ENCODE measurements around the gene UTP14A. TPM values are rescaled to one million over a fixed set of nuclear protein-coding genes. Genes with fewer than 3 reads are reported as not detected.

Gene UTP14A
- polyA plus RNA-seq, 1 of the 3 experiments (the other 2 are of a cell fraction): 25.4 TPM

GRCh38 chrX:129945131-129945530 is 39.2 kb downstream of the UTP14A start:
- CTCF ChIA-PET: interaction anchor here (1.3 kb wide), 1 partner anchor 20 kb away, joined by 3 read pairs; no protein-coding TSS in a partner anchor

GRCh38 chrX:129953334-129953648 is 47.3 kb downstream of the UTP14A start:
- H3K79me2 ChIP-seq (ENCODE audit: insufficient read depth): no peaks in the 10 kb centered on the region
- 59% methylated on average over 9 of the region's 18 CpGs for WGBS (ENCODE audit: low lambda C conversion rate)
- H3K4me2 ChIP-seq: no peak overlapping the region
- no peaks in the 10 kb centered on the region for H4K20me1 ChIP-seq (ENCODE audit: insufficient read depth)
- no peak overlapping the region for H3K27ac ChIP-seq (ENCODE audit: low read depth in 2 of 2, low read length in 1 of 2)
- H3K9ac ChIP-seq: no peak overlapping the region
- peaks cover 54% of the 10 kb centered on the region for H3K27me3 ChIP-seq (ENCODE audit: insufficient read depth)
- no peak for DNase-seq
- POLR2A ChIA-PET: no interaction called here
- H3K4me1 ChIP-seq (ENCODE audit: control insufficient read depth in 1 of 2, insufficient read depth in 2 of 2, low read depth in 1 of 2, low read length in 1 of 2): peaks cover 0 to 6% of the 10 kb centered on the region in 2 experiments; a peak in 1 of 4 replicates
- no peaks in the 10 kb centered on the region for H3K9me2 ChIP-seq
- H3F3A ChIP-seq (replicated peaks; ENCODE audit: insufficient read depth): peaks cover 2% of the 10 kb centered on the region
- no peaks in the 10 kb centered on the region for H3K36me3 ChIP-seq (replicated peaks in 1 of 2; ENCODE audit: control insufficient read depth in 1 of 2, insufficient read depth in 2 of 2, low read length in 1 of 2)
- H3K4me3 ChIP-seq (ENCODE audit: low read depth in 2 of 2, low read length in 1 of 2): no peak overlapping the region
- CTCF ChIA-PET: interaction anchor here (1.0 kb wide), 1 partner anchor 107 kb away, joined by 3 read pairs; no protein-coding TSS in a partner anchor
- no peaks in the 10 kb centered on the region for H3K9me3 ChIP-seq
- H2AFZ ChIP-seq (ENCODE audit: low read depth): no peak overlapping the region
- no peak for TF ChIP-seq IRF3 (IDR thresholded peaks at IDR 0.05; ENCODE audit: low read depth, low read length)
- TF ChIP-seq TCF12 (IDR thresholded peaks at IDR 0.05): no peak
- TF ChIP-seq RFX5 (IDR thresholded peaks at IDR 0.05; ENCODE audit: low read length): no peak
- TF ChIP-seq CHD2 (IDR thresholded peaks at IDR 0.05; ENCODE audit: low read length, partially characterized antibody): no peak
- no peak for TF ChIP-seq POLR2AphosphoS5 (IDR thresholded peaks at IDR 0.05; ENCODE audit: low read depth, low read length)
- TF ChIP-seq YY1 (IDR thresholded peaks at IDR 0.05; ENCODE audit: low read depth): no peak
- TF ChIP-seq, protein P1, sequence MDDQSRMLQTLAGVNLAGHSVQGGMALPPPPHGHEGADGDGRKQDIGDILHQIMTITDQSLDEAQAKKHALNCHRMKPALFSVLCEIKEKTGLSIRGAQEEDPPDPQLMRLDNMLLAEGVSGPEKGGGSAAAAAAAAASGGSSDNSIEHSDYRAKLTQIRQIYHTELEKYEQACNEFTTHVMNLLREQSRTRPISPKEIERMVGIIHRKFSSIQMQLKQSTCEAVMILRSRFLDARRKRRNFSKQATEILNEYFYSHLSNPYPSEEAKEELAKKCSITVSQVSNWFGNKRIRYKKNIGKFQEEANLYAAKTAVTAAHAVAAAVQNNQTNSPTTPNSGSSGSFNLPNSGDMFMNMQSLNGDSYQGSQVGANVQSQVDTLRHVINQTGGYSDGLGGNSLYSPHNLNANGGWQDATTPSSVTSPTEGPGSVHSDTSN (IDR thresholded peaks at IDR 0.05): no peak
- TF ChIP-seq NFIC (IDR thresholded peaks at IDR 0.05; ENCODE audit: borderline replicate concordance): no peak
- no peak for TF ChIP-seq EP300 (IDR thresholded peaks at IDR 0.05; ENCODE audit: borderline replicate concordance in 1 of 2, low read depth in 1 of 2, low read length in 1 of 2)

More at GRCh38 chrX:129945131-129945530, 39.2 kb downstream of the UTP14A start:
- TF ChIP-seq TCF12 (IDR thresholded peaks at IDR 0.05) (0 out of 2 replicates have a peak, but pooled peaks have one; percentile 5), FOXJ3 (CRISPR knock-in tag; IDR thresholded peaks at IDR 0.05) (no peak)
- H3K9me3 ChIP-seq: no peaks in the 10 kb centered on the region
- no peaks in the 10 kb centered on the region for H4K20me1 ChIP-seq (ENCODE audit: insufficient read depth)
- no peak overlapping the region for H3K4me2 ChIP-seq
- no peaks in the 10 kb centered on the region for H3K4me1 ChIP-seq (ENCODE audit: control insufficient read depth in 1 of 2, insufficient read depth in 2 of 2, low read depth in 1 of 2, low read length in 1 of 2)
- H3K27me3 ChIP-seq (ENCODE audit: insufficient read depth): peaks cover 11% of the 10 kb centered on the region
- no peaks in the 10 kb centered on the region for H3K36me3 ChIP-seq (replicated peaks in 1 of 2; ENCODE audit: control insufficient read depth in 1 of 2, insufficient read depth in 2 of 2, low read length in 1 of 2)
- WGBS (ENCODE audit: low lambda C conversion rate): 7% methylated on average over 1 of the region's 1 CpG
- H3K9me2 ChIP-seq: no peaks in the 10 kb centered on the region
- no peak overlapping the region for H3K9ac ChIP-seq
- POLR2A ChIA-PET: no interaction called here
- no peak overlapping the region for H3K4me3 ChIP-seq (ENCODE audit: low read depth in 2 of 2, low read length in 1 of 2)
- no peak overlapping the region for H2AFZ ChIP-seq (ENCODE audit: low read depth)
- no peak for DNase-seq
- H3K27ac ChIP-seq (ENCODE audit: low read depth in 2 of 2, low read length in 1 of 2): no peak overlapping the region
- H3K79me2 ChIP-seq (ENCODE audit: insufficient read depth): no peaks in the 10 kb centered on the region
- peaks cover 4% of the 10 kb centered on the region for H3F3A ChIP-seq (replicated peaks; ENCODE audit: insufficient read depth)

GRCh38 chrX:129953881-129954280 is 47.9 kb downstream of the UTP14A start:
- Histone ChIP-seq H2AFZ (ENCODE audit: low read depth) (no peak overlapping the region), H3K4me2 (no peak overlapping the region), H3F3A (replicated peaks; ENCODE audit: insufficient read depth) (peaks cover 8% of the 10 kb centered on the region), H3K27me3 (ENCODE audit: insufficient read depth) (peaks cover 54% of the 10 kb centered on the region), H3K4me1 (ENCODE audit: control insufficient read depth in 1 of 2, insufficient read depth in 2 of 2, low read depth in 1 of 2, low read length in 1 of 2) (peaks cover 0 to 6% of the 10 kb centered on the region in 2 experiments; a peak in 1 of 4 replicates), H3K36me3 (replicated peaks in 1 of 2; ENCODE audit: control insufficient read depth in 1 of 2, insufficient read depth in 2 of 2, low read length in 1 of 2) (no peaks in the 10 kb centered on the region), H3K9me2 (no peaks in the 10 kb centered on the region), H3K9me3 (no peaks in the 10 kb centered on the region), H3K79me2 (ENCODE audit: insufficient read depth) (no peaks in the 10 kb centered on the region), H3K27ac (ENCODE audit: low read depth in 2 of 2, low read length in 1 of 2) (no peak overlapping the region), H4K20me1 (ENCODE audit: insufficient read depth) (no peaks in the 10 kb centered on the region), H3K9ac (no peak overlapping the region), H3K4me3 (ENCODE audit: low read depth in 2 of 2, low read length in 1 of 2) (no peak overlapping the region)
- TF ChIP-seq MEF2A (IDR thresholded peaks at IDR 0.05; ENCODE audit: borderline replicate concordance, low read depth) (no peak), NRF1 (IDR thresholded peaks at IDR 0.05; ENCODE audit: low read depth, low read length) (no peak), TCF12 (IDR thresholded peaks at IDR 0.05) (no peak), MXI1 (IDR thresholded peaks at IDR 0.05; ENCODE audit: low read depth, low read length) (no peak), GABPA (IDR thresholded peaks at IDR 0.05; ENCODE audit: low read depth) (no peak), RCOR1 (IDR thresholded peaks at IDR 0.05; ENCODE audit: low read length) (no peak), RFX5 (IDR thresholded peaks at IDR 0.05; ENCODE audit: low read length) (no peak), POLR2AphosphoS5 (IDR thresholded peaks at IDR 0.05; ENCODE audit: low read depth, low read length) (no peak)
- WGBS (ENCODE audit: low lambda C conversion rate): 44% methylated on average over 4 of the region's 4 CpGs
- POLR2A ChIA-PET: no interaction called here
- CTCF ChIA-PET: interaction anchor here (1.0 kb wide), 1 partner anchor 107 kb away, joined by 3 read pairs; no protein-coding TSS in a partner anchor
- DNase-seq: no peak
